Kidney capillary endothelial cell (primary cell): ENCODE measurements around the gene HRH1.
A peak's percentile ranks its signal among the peaks of the same experiment; 100 is the strongest.
"Not testable (repeated sequence)": the region's sequence is repeated elsewhere in the genome, so short reads cannot be mapped to it uniquely, and the experiment has no call there.

Source experiments
- DNase-seq: peaks from one replicate; pipeline ENCODE4 v3.0.0-alpha.2; 2018; ENCODE audit warnings: low spot score

HRH1 gene

DNA sequence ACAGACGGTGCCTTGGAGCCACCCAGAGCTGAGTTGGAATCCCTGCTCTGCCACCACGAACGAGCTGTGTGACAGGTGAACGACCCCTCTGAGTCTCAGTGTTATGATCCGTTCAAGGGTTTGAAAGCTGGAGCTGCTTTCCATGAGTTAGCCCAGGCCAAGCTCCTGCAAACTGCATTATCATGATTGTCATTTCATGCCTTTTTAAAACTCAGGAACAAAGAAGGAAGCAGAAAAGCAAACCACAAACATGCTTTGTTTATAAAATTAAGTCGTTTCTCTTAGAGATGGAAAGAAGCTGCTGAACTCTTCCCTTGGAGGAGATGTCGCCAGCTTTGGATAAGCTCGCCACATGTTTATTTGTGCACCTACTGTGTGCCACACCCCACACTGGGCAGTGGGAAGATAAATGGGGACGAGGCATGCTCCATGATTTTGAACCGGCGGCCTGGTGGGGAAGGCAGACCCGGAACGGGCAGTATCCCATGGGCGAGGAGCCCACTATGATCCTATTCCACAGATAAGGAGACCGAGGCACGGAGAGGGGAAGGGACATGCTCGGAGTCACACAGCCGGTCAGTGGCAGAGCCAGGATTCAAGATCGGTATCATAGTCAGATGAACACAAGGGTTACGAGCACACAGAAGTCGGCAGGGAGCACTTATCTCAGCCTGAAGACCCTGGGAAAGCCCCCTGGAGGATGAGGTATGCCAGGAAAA is 15.9 kb downstream of the HRH1 start:
- no peak for DNase-seq

- no peak for DNase-seq
Observed at GRCh38 chr3:11172096-11172690, 17.9 kb downstream of the HRH1 start.

DNA sequence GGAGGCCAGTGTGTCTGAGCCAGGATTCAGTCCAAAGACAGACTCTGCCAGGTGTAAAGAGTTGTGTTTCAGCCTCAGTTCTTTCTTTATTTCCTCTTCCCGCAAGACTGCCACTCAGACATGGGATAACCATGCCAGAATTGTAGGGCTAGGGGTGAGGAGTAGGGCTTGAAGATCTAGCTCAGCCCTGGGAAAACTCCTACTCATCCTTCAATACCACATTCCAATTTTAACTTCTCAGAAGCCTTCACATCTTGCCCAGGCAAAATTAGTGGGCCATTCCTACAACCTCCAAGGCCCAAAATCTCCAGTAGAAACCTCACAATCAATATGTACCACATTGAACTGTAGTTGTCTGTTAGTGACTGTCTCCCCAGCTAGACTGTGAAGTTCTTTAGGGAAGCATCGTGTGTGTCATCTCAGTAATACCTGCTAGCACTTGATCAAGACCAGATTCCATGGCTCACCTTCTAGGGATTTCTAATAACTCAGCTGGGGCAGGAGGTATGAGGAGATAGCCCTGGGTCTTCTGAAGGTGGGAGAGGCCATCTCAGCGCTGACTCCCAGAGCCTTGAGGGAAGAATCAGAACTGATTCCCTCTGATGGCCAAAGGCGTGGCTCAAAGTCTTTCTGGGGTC is 19.7 kb downstream of the HRH1 start:
- no peak for DNase-seq

- DNase-seq: no peak
Observed at GRCh38 chr3:11178421-11178820, 24.1 kb downstream of the HRH1 start.

GRCh38 chr3:11184328-11184969 is 30.2 kb downstream of the HRH1 start:
- not testable (repeated sequence) for DNase-seq

DNA sequence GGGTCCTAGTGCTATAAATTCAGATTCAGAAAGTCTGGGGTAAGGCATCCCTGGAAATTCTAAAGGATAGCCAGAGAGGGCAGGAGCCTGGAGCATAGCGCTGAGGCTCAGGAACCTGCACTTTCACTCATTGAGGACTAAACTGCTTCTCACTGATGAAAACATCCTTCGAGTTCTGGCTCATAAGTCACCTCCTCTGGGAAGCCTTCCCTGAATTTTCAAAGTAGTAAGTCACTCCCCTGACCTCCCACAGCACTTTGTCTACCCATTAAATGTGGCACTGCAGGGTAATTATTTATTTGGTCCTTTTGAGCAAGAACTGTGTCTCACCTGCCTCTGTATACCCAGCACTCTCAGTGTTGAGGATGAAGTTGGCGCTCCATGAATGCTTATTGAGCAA is 30.9 kb downstream of the HRH1 start:
- no peak for DNase-seq

- DNase-seq: peak; percentile 53
Observed at GRCh38 chr3:11185564-11186317, 31.4 kb downstream of the HRH1 start.

DNA sequence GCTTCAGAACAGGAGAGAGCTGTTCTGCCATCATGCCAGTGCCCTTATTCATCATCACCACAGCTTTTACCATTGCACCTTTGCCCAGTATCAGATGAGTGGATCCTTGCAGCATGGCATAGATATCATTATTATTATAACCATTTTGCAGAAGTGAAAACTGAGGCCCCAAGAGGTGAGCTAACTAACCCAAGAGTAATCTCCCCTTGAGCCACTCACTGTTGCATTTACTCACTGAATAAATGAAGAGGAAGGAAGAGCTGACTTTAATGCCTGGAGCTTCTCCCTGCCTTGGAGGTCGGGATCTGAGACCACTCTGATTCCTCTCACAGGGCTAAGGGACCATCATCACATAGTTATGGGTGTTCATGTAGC is 32.0 kb downstream of the HRH1 start:
- DNase-seq: no peak

DNA sequence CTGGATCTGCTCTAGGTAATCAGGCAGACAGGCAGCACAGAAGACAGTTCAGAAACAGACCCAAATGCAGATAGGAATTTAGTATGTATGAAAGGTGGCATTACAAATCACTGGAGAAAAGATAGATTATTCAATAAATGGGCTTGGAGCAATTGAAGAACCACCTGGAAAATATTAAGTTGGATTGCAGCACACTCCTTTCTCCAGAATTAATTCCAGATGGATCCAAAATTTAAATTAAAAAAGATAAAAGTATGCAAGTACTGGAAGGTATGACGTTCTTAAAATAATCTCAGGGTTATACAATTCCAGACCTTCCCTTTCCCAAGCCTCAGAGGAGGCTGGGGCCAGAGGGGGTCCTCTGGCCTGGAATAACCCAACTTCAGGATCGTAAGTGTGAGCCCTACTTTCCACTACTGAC is 32.5 kb downstream of the HRH1 start:
- DNase-seq: no peak

GRCh38 chr3:11187681-11188080 is 33.4 kb downstream of the HRH1 start:
- DNase-seq: no peak

GRCh38 chr3:11188231-11188630 is 33.9 kb downstream of the HRH1 start:
- DNase-seq: no peak

- no peak for DNase-seq
Observed at GRCh38 chr3:11195201-11195600, 40.9 kb downstream of the HRH1 start.

GRCh38 chr3:11195721-11196332 is 41.5 kb downstream of the HRH1 start:
- DNase-seq: peak; percentile 85

DNA sequence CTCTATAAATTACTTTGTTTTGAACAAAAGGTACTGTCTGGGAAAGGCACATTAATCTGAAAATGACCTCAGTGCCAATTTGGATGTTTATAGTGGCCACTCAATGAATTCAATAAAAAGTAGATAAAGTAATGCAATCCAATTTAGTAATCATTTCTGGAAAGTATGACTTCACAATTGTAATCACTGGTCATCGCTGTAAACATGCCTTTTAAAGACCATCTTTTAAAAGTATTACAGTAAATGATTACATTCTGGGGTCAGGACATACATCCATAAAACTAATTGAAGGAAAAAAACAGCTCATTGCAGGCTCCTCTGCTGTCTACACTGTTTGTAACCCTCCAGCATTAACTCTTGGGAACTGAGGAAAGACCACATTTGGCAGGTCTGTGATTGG is 43.2 kb downstream of the HRH1 start:
- DNase-seq: no peak

DNA sequence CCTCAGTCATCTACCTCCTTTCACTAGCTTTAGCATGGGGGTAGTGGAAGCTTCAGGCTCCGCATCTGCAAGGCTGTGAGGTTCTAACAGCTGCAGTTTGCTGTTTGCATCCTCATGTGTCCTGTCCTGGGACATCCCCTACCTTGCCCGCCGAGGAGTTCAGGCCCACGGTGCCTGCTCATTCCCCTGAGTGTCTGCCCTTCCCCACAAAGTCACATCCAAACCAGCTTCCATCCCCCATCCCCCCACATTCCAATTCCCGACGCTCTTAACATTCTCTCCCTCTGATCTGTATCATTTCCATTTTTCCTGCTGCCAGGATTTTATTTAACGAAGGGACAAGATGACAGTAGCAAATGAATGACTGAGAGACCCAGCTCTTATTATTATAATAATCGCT is 43.8 kb downstream of the HRH1 start:
- DNase-seq: no peak

GRCh38 chr3:11198495-11198894 is 44.2 kb downstream of the HRH1 start:
- DNase-seq: no peak

- peak; percentile 97 for DNase-seq
Observed at GRCh38 chr3:11199902-11200845, 45.9 kb downstream of the HRH1 start.

DNA sequence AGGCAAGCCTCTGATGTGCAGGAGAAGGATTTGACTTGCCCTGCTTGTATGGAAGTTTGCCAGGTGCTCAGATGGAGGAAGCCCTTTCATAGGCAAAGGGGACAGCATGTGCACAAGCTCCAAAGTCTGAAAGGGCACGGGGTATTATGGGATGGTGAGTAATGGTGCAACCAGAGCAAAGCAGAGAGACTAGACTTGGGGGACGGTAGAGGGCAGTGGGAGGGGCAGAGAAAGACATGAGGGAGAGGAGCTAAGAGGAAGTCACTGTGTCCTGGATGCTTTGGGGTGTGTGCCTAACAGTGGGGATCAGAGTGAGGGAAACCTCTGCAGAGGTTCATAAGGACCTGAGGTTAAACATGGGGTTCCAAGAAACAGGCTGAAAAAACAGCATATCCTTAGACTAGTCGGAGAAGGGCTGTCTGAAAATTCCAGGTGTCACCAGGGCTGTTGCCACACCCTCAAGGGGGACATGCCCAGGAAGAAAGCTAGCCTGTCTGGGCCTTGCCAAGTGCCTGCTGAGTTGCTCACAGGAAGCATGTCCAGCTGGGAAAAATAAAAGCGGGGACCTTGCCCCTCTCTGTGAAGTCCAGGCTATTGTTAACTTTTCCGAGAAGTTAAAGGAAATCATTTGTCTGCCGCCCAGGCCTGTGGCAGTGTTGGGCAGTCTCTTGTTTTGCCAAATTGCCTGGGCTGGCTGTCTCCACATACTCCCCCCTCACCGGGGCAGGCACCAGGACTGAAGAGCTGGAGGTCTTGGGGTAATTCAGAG is 47.1 kb downstream of the HRH1 start:
- DNase-seq: peak; percentile 100

- no peak for DNase-seq
Observed at GRCh38 chr3:11203961-11204360, 49.7 kb downstream of the HRH1 start.
